DOHH2 (cell line): Measurements from ENCODE around the gene ERC2.

Experiments used
- H3F3A ChIP-seq: fragments of 200-600 bp; sonication (generic), shearing (Covaris generic); 2 replicates; pipeline ENCODE4 v1.6.0; 2016; ENCODE audit warnings: antibody characterized with exemption, mild to moderate bottlenecking; ENCODE audit not compliant: control insufficient read depth, insufficient read depth
- H3K27ac ChIP-seq: fragments of 200-600 bp; sonication (generic); 2 replicates; pipeline ENCODE4 v1.5.1; 2014; ENCODE audit warnings: low read depth, mild to moderate bottlenecking, low read length, moderate library complexity
- H3K27me3 ChIP-seq: fragments of 200-600 bp; sonication (generic); 2 replicates; pipeline ENCODE4 v1.6.1; 2014; ENCODE audit warnings: mild to moderate bottlenecking, low read length, mixed read lengths; ENCODE audit not compliant: control insufficient read depth
- H3K36me3 ChIP-seq: fragments of 200-600 bp; sonication (generic); 2 replicates; pipeline ENCODE4 v1.6.1; 2014; ENCODE audit warnings: mild to moderate bottlenecking, low read length, moderate library complexity, mixed read lengths; ENCODE audit not compliant: control insufficient read depth
- H3K4me1 ChIP-seq: fragments of 200-600 bp; sonication (generic); 2 replicates; pipeline ENCODE4 v1.6.1; 2014; ENCODE audit warnings: mild to moderate bottlenecking, low read length, mixed read lengths; ENCODE audit not compliant: control insufficient read depth
- H3K4me2 ChIP-seq: fragments of 200-600 bp; sonication (generic); 2 replicates; pipeline ENCODE4 v1.6.0; 2014; ENCODE audit warnings: mild to moderate bottlenecking, low read length, moderate library complexity
- H3K4me3 ChIP-seq: fragments of 200-600 bp; sonication (generic); 2 replicates; pipeline ENCODE4 v1.5.1; 2014; ENCODE audit warnings: mild to moderate bottlenecking, low read length, mixed read lengths
- H3K79me2 ChIP-seq: fragments of 200-600 bp; sonication (generic); 2 replicates; pipeline ENCODE4 v1.6.1; 2014; ENCODE audit warnings: mild to moderate bottlenecking, low read length, mixed read lengths; ENCODE audit not compliant: control insufficient read depth
- H3K9me2 ChIP-seq: fragments of 200-600 bp; sonication (generic); replicated peaks from 2 replicates; pipeline ENCODE4 v1.6.1; 2014; ENCODE audit warnings: mild to moderate bottlenecking, low read length, mixed read lengths; ENCODE audit not compliant: control insufficient read depth
- H3K9me3 ChIP-seq: fragments of 200-600 bp; sonication (generic); 2 replicates; pipeline ENCODE4 v1.6.1; 2014; ENCODE audit warnings: antibody characterized with exemption, low read length, mixed read lengths; ENCODE audit not compliant: control insufficient read depth, insufficient read depth
- H4K20me1 ChIP-seq: fragments of 200-600 bp; sonication (generic); 2 replicates; pipeline ENCODE4 v1.6.0; 2014; ENCODE audit warnings: low read depth, mild to moderate bottlenecking, antibody characterized with exemption, low read length, moderate library complexity; ENCODE audit not compliant: control insufficient read depth, insufficient read depth
- CTCF ChIP-seq: fragments of 200-600 bp; sonication (generic); IDR thresholded peaks from one replicate; pipeline ENCODE4 v1.5.1; 2014; ENCODE audit warnings: antibody characterized with exemption, mild to moderate bottlenecking, low read depth, low read length; ENCODE audit not compliant: poor library complexity, severe bottlenecking
- EZH2phosphoT487 ChIP-seq: fragments of 200-600 bp; sonication (generic); IDR thresholded peaks from 2 replicates; pipeline ENCODE4 v1.6.1; 2017; ENCODE audit warnings: borderline replicate concordance, mild to moderate bottlenecking, antibody characterized with exemption, low read length, moderate library complexity, mixed read lengths

Gene ERC2

GRCh38 chr3:56397798-56398197 lies 70.5 kb downstream of the ERC2 start:
- H3K27ac ChIP-seq: no peak overlapping the region
- no peak for TF ChIP-seq CTCF
- no peak for TF ChIP-seq EZH2phosphoT487
- H3F3A ChIP-seq: no peaks in the 10 kb centered on the region
- no peaks in the 10 kb centered on the region for H3K9me3 ChIP-seq
- H3K4me2 ChIP-seq: no peak overlapping the region
- H3K27me3 ChIP-seq: 0 out of 2 replicates have a peak, but pooled peaks cover 2% of the 10 kb centered on the region
- no peaks in the 10 kb centered on the region for H3K9me2 ChIP-seq
- no peaks in the 10 kb centered on the region for H3K79me2 ChIP-seq
- no peaks in the 10 kb centered on the region for H4K20me1 ChIP-seq
- no peak overlapping the region for H3K4me3 ChIP-seq
- H3K4me1 ChIP-seq: no peaks in the 10 kb centered on the region
- H3K36me3 ChIP-seq: no peaks in the 10 kb centered on the region

GRCh38 chr3:56389183-56389830 lies 79.0 kb downstream of the ERC2 start:
- Histone ChIP-seq H3K9me2 (no peaks in the 10 kb centered on the region), H4K20me1 (no peaks in the 10 kb centered on the region), H3K9me3 (no peaks in the 10 kb centered on the region), H3K27me3 (no peaks in the 10 kb centered on the region), H3K4me1 (no peaks in the 10 kb centered on the region), H3K4me3 (no peak overlapping the region), H3K4me2 (no peak overlapping the region), H3F3A (no peaks in the 10 kb centered on the region), H3K79me2 (no peaks in the 10 kb centered on the region), H3K36me3 (no peaks in the 10 kb centered on the region), H3K27ac (no peak overlapping the region)
- TF ChIP-seq CTCF (no peak), EZH2phosphoT487 (no peak)

- no peak overlapping the region for H3K4me2 ChIP-seq
- H3K36me3 ChIP-seq: no peaks in the 10 kb centered on the region
- H3K9me2 ChIP-seq: no peaks in the 10 kb centered on the region; the same call in 1 of the 2 replicates
- H3K9me3 ChIP-seq: no peaks in the 10 kb centered on the region
- peaks cover 2% of the 10 kb centered on the region; the same call in 1 of the 2 replicates for H3K27me3 ChIP-seq
- H3K4me3 ChIP-seq: no peak overlapping the region
- no peaks in the 10 kb centered on the region for H3K79me2 ChIP-seq
- H3K27ac ChIP-seq: no peak overlapping the region
- H3F3A ChIP-seq: no peaks in the 10 kb centered on the region
- H4K20me1 ChIP-seq: no peaks in the 10 kb centered on the region
- H3K4me1 ChIP-seq: no peaks in the 10 kb centered on the region
- no peak for TF ChIP-seq CTCF
- TF ChIP-seq EZH2phosphoT487: no peak
Measured at GRCh38 chr3:56383092-56383491, 85.2 kb downstream of the ERC2 start.
